IMR-90 (cell line): Measurements from ENCODE around the gene CRTC1. TPM values are rescaled to one million over a fixed set of nuclear protein-coding genes. Genes with fewer than 3 reads are reported as not detected.
A peak's percentile ranks its signal among the peaks of the same experiment; 100 is the strongest.

Source experiments
- ATAC-seq: fragments of 200-7000 bp; cut with Tn5 transposase; 2 replicates; pipeline ENCODE4 v1.9.1; 2020; ENCODE audit warnings: low read depth, mild to moderate bottlenecking, moderate library complexity
- BruUV-seq: library from RNA; stranded (reverse); fragments of 400-500 nt; replicated peaks from 2 replicates; lab custom pipeline; 2021; lab: Mats Ljungman, UMichigan
- CTCF ChIA-PET: fragments of 300-600 bp; formaldehyde crosslinking; extraction: SDS; loops from one replicate; lab custom pipeline; 2021; ENCODE audit warnings: antibody characterized with exemption; lab: Yijun Ruan, JAX
- POLR2A ChIA-PET: fragments of 300-600 bp; sonication (Branson Sonifier 250); formaldehyde crosslinking; loops from one replicate; lab custom pipeline; 2022; ENCODE audit warnings: antibody characterized with exemption; ENCODE audit not compliant: unreplicated experiment; lab: Charles Lee
- DNase-seq: peaks from one replicate; pipeline ENCODE4 v3.0.0; 2013
- H2AFZ ChIP-seq: replicated peaks from 2 replicates; pipeline ENCODE3; 2013; ENCODE audit warnings: low read length, mild to moderate bottlenecking; ENCODE audit not compliant: poor library complexity
- H2AK5ac ChIP-seq: 2 replicates; pipeline ENCODE4 v1.6.1; 2013; ENCODE audit warnings: low read depth, low read length, inconsistent platforms
- H2AK9ac ChIP-seq: replicated peaks from 2 replicates; pipeline ENCODE3; 2013; ENCODE audit warnings: mild to moderate bottlenecking, low read depth, low read length, moderate library complexity; ENCODE audit not compliant: poor library complexity
- H2BK120ac ChIP-seq: 2 replicates; pipeline ENCODE4 v1.6.1; 2013; ENCODE audit warnings: low read depth, low read length, inconsistent platforms
- H2BK15ac ChIP-seq: 3 replicates; pipeline ENCODE4 v1.6.1; 2013; ENCODE audit warnings: low read depth, low read length, inconsistent platforms
- H2BK20ac ChIP-seq: 2 replicates; pipeline ENCODE4 v1.6.1; 2013; ENCODE audit warnings: low read depth, mild to moderate bottlenecking, inconsistent platforms, low read length, moderate library complexity
- H2BK5ac ChIP-seq: 2 replicates; pipeline ENCODE4 v1.6.1; 2013; ENCODE audit warnings: mild to moderate bottlenecking, low read depth, low read length, inconsistent platforms; ENCODE audit not compliant: poor library complexity, severe bottlenecking
- H3K14ac ChIP-seq: replicated peaks from 2 replicates; pipeline ENCODE4 v1.6.1; 2013; ENCODE audit warnings: low read depth, low read length, inconsistent platforms
- H3K18ac ChIP-seq: 2 replicates; pipeline ENCODE4 v1.6.1; 2013; ENCODE audit warnings: low read depth, low read length, control low read depth
- H3K23ac ChIP-seq: 2 replicates; pipeline ENCODE4 v1.6.1; 2013; ENCODE audit warnings: low read depth, low read length, inconsistent platforms
- H3K27ac ChIP-seq: 2 replicates; pipeline ENCODE4 v1.5.1; 2013; ENCODE audit warnings: mild to moderate bottlenecking, control low read depth, low read length; ENCODE audit not compliant: insufficient read depth
- H3K27me3 ChIP-seq: 2 replicates; pipeline ENCODE4 v1.6.1; 2013; ENCODE audit warnings: low read length; ENCODE audit not compliant: control insufficient read depth, insufficient read depth
- H3K36me3 ChIP-seq: 2 replicates; pipeline ENCODE4 v1.6.1; 2013; ENCODE audit warnings: low read length, mixed read lengths; ENCODE audit not compliant: control insufficient read depth, insufficient read depth
- H3K4ac ChIP-seq: 2 replicates; pipeline ENCODE4 v1.6.1; 2013; ENCODE audit warnings: low read depth, low read length, inconsistent platforms
- H3K4me1 ChIP-seq: 2 replicates; pipeline ENCODE4 v1.6.1; 2013; ENCODE audit warnings: low read length, mixed read lengths; ENCODE audit not compliant: control insufficient read depth, insufficient read depth
- H3K4me2 ChIP-seq: 2 replicates; pipeline ENCODE4 v1.6.1; 2013; ENCODE audit warnings: low read depth, mild to moderate bottlenecking, control low read depth, low read length, moderate library complexity
- H3K4me3 ChIP-seq: 2 replicates; pipeline ENCODE4 v1.5.1; 2013; ENCODE audit warnings: low read depth, mild to moderate bottlenecking, control low read depth, low read length, moderate library complexity; ENCODE audit not compliant: insufficient read depth
- H3K56ac ChIP-seq: 2 replicates; pipeline ENCODE4 v1.6.1; 2013; ENCODE audit warnings: low read length, inconsistent platforms; ENCODE audit not compliant: insufficient read depth; ENCODE audit errors: extremely low read depth
- H3K79me1 ChIP-seq, 2 experiments: 2 replicates each; pipeline ENCODE4 v1.6.1; 2013; ENCODE audit warnings: low read length in 2 of 2, inconsistent platforms in 1 of 2, low read depth in 1 of 2
- H3K9ac ChIP-seq: 2 replicates; pipeline ENCODE4 v1.6.1; 2013; ENCODE audit warnings: low read depth, low read length, control low read depth
- H3K9me1 ChIP-seq: 2 replicates; pipeline ENCODE4 v1.6.1; 2013; ENCODE audit warnings: low read length, inconsistent platforms; ENCODE audit not compliant: insufficient read depth
- H3K9me3 ChIP-seq: 2 replicates; pipeline ENCODE4 v1.6.1; 2013; ENCODE audit warnings: low read length; ENCODE audit not compliant: control insufficient read depth, insufficient read depth
- H4K20me1 ChIP-seq: 2 replicates; pipeline ENCODE4 v1.6.1; 2013; ENCODE audit warnings: low read length, inconsistent platforms; ENCODE audit not compliant: insufficient read depth
- H4K5ac ChIP-seq: 2 replicates; pipeline ENCODE4 v1.6.1; 2013; ENCODE audit warnings: mild to moderate bottlenecking, low read depth, low read length, control low read depth
- H4K8ac ChIP-seq, 2 experiments: 2 replicates each; pipeline ENCODE4 v1.6.1; 2013; ENCODE audit warnings: low read depth in 2 of 2, low read length in 2 of 2, control low read depth in 1 of 2, inconsistent platforms in 1 of 2
- H4K91ac ChIP-seq: 2 replicates; pipeline ENCODE4 v1.6.1; 2013; ENCODE audit warnings: low read depth, low read length, inconsistent platforms; ENCODE audit not compliant: insufficient read depth
- BHLHE40 ChIP-seq: fragments of 150-350 bp; IDR thresholded peaks from 2 replicates; pipeline ENCODE4 v1.6.1; 2016; ENCODE audit warnings: mild to moderate bottlenecking, low read depth, low read length
- CEBPB ChIP-seq: IDR thresholded peaks from 2 replicates; pipeline ENCODE4 v1.6.1; 2012; ENCODE audit warnings: low read depth, low read length, improper control_type of control experiment
- CHD1 ChIP-seq: IDR thresholded peaks from 2 replicates; pipeline ENCODE4 v1.6.1; 2012; ENCODE audit warnings: low read depth, low read length, improper control_type of control experiment
- CTCF ChIP-seq: conservative IDR thresholded peaks from 2 replicates; pipeline ENCODE4 v1.5.1; 2012; ENCODE audit warnings: mild to moderate bottlenecking, low read depth, low read length, improper control_type of control experiment
- FOS ChIP-seq: fragments of 150-350 bp; IDR thresholded peaks from 2 replicates; pipeline ENCODE4 v1.6.1; 2016; ENCODE audit warnings: low read depth, low read length
- MAFK ChIP-seq: IDR thresholded peaks from 2 replicates; pipeline ENCODE4 v1.6.1; 2012; ENCODE audit warnings: low read depth, low read length, improper control_type of control experiment
- MAZ ChIP-seq: IDR thresholded peaks from 2 replicates; pipeline ENCODE4 v1.6.1; 2012; ENCODE audit warnings: low read depth, mild to moderate bottlenecking, low read length, improper control_type of control experiment, moderate library complexity, borderline replicate concordance
- MXI1 ChIP-seq: IDR thresholded peaks from 2 replicates; pipeline ENCODE4 v1.6.1; 2012; ENCODE audit warnings: low read depth, mild to moderate bottlenecking, low read length, moderate library complexity, borderline replicate concordance
- NFE2L2 ChIP-seq: fragments of 150-350 bp; IDR thresholded peaks from 2 replicates; pipeline ENCODE4 v1.6.1; 2016; ENCODE audit warnings: low read depth, mild to moderate bottlenecking, low read length
- POLR2A ChIP-seq: IDR thresholded peaks from 2 replicates; pipeline ENCODE4 v1.6.1; 2012; ENCODE audit warnings: mild to moderate bottlenecking, low read depth, low read length
- RAD21 ChIP-seq: IDR thresholded peaks from 2 replicates; pipeline ENCODE4 v1.6.1; 2012; ENCODE audit warnings: low read length, improper control_type of control experiment
- RCOR1 ChIP-seq: IDR thresholded peaks from 2 replicates; pipeline ENCODE4 v1.6.1; 2012; ENCODE audit warnings: mild to moderate bottlenecking, low read length, improper control_type of control experiment; ENCODE audit not compliant: insufficient replicate concordance
- RFX5 ChIP-seq: IDR thresholded peaks from 2 replicates; pipeline ENCODE4 v1.8.0; 2012; ENCODE audit warnings: low read depth, mild to moderate bottlenecking, low read length, moderate library complexity
- SMC3 ChIP-seq: fragments of 150-350 bp; IDR thresholded peaks from 2 replicates; pipeline ENCODE4 v1.6.1; 2016; ENCODE audit warnings: low read depth, mild to moderate bottlenecking, antibody characterized with exemption, low read length, moderate library complexity
- WGBS, 2 experiments: methylation state at CpG; one replicate each; pipeline versions ENCODE4 v1.1.5 to v1.1.7; 2013; ENCODE audit warnings: missing lambda C conversion rate in 2 of 2; ENCODE audit not compliant: insufficient read length in 1 of 2; ENCODE audit errors: extremely low coverage in 2 of 2; 5-methylcytosine and 5-hydroxymethylcytosine counted together
- dilution Hi-C: fragments of 300-500 bp; cut with HindIII; formaldehyde crosslinking; loops from one replicate; pipeline ENCODE4 v1.14.3; 2018; ENCODE audit warnings: low sequenced_read_pairs; ENCODE audit not compliant: unreplicated experiment
- in situ Hi-C: fragments of 300-500 bp; cut with MboI; formaldehyde crosslinking; loops from 3 replicates; pipeline ENCODE4 v1.14.3; 2019; ENCODE audit warnings: low sequenced_read_pairs, inconsistent platforms, mixed read lengths
- intact Hi-C: fragments of 100-400 bp; cut with micrococcal nuclease; formaldehyde crosslinking; loops from 2 replicates; pipeline ENCODE4 v1.10.0; 2022
- polyA plus RNA-seq, 3 experiments: library from polyadenylated mRNA; depleted of rRNA; stranded (reverse); fragments of >200 nt; gene quantifications; 2 replicates each; pipeline ENCODE4 v1.2.3, GENCODE V29; 2012; ENCODE audit warnings: low replicate concordance in 1 of 3
- total RNA-seq: library from RNA; depleted of rRNA; stranded (reverse); fragments of >200 nt; gene quantifications from 2 replicates; pipeline ENCODE4 v1.2.3, GENCODE V29; 2012
- TF ChIP-seq, protein P1 (sequence below): fragments of 150-350 bp; IDR thresholded peaks from 2 replicates; pipeline ENCODE4 v1.6.1; 2016; ENCODE audit warnings: low read depth, mild to moderate bottlenecking, low read length, moderate library complexity, borderline replicate concordance
- TF ChIP-seq, protein P2 (sequence below): fragments of 150-350 bp; IDR thresholded peaks from 2 replicates; pipeline ENCODE4 v1.6.1; 2017; ENCODE audit warnings: mild to moderate bottlenecking, antibody characterized with exemption, low read length, low read depth

Gene CRTC1
- total and polyA plus RNA-seq, 2 of the 4 experiments (the other 2 are of a cell fraction) = 0.18 to 5.7 TPM

DNA sequence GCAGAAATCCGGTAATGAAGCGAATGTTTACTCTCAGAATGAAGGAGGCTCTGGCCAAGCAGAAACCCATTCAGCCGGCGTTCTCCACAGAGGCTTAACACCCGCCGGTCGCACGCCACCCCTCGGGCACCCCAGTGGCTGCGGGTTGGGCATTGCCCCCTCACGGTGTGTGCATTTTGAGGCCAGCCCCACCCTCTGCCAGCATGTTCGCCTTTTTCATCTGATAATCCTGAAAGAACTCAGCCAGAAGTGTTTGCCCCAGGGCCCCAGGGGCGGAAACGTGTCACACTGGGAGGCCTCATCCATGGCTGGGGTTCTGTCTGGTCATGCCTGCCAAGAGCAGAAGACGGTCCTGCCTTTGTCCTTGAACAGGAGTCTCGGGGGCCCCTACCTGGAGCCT is 73.4 kb downstream of the CRTC1 start:
- H3K18ac ChIP-seq = no peak overlapping the region
- H3K4me3 ChIP-seq = no peak overlapping the region
- no peaks in the 10 kb centered on the region for H3K9me1 ChIP-seq
- DNase-seq = no peak
- TF ChIP-seq FOS (no peak), POLR2A (no peak), RAD21 (no peak), MAFK (no peak), CTCF (no peak), MAZ (no peak), CHD1 (no peak), NFE2L2 (no peak), RCOR1 (no peak), BHLHE40 (no peak), CEBPB (no peak), RFX5 (no peak), SMC3 (no peak), MXI1 (no peak)
- TF ChIP-seq, protein P1, sequence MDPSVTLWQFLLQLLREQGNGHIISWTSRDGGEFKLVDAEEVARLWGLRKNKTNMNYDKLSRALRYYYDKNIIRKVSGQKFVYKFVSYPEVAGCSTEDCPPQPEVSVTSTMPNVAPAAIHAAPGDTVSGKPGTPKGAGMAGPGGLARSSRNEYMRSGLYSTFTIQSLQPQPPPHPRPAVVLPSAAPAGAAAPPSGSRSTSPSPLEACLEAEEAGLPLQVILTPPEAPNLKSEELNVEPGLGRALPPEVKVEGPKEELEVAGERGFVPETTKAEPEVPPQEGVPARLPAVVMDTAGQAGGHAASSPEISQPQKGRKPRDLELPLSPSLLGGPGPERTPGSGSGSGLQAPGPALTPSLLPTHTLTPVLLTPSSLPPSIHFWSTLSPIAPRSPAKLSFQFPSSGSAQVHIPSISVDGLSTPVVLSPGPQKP = no peak
- TF ChIP-seq, protein P2, sequence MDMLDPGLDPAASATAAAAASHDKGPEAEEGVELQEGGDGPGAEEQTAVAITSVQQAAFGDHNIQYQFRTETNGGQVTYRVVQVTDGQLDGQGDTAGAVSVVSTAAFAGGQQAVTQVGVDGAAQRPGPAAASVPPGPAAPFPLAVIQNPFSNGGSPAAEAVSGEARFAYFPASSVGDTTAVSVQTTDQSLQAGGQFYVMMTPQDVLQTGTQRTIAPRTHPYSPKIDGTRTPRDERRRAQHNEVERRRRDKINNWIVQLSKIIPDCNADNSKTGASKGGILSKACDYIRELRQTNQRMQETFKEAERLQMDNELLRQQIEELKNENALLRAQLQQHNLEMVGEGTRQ = no peak
- ChIA-PET POLR2A (no interaction called here), CTCF (no interaction called here)
- no peak overlapping the region for H4K5ac ChIP-seq
- peak overlapping the region; percentile 55 for H2AK9ac ChIP-seq
- no peak overlapping the region for H2AFZ ChIP-seq
- H4K91ac ChIP-seq = no peak overlapping the region
- no peaks in the 10 kb centered on the region for H3K4me1 ChIP-seq
- no peak overlapping the region for H3K56ac ChIP-seq
- H3K4ac ChIP-seq = no peak overlapping the region
- no peak overlapping the region for H3K4me2 ChIP-seq
- H3K9me3 ChIP-seq = no peaks in the 10 kb centered on the region
- H3K23ac ChIP-seq = no peak overlapping the region
- in situ Hi-C loops = no loop called here
- H2BK5ac ChIP-seq = no peak overlapping the region
- H3K27ac ChIP-seq = no peak overlapping the region
- H3K27me3 ChIP-seq = no peaks in the 10 kb centered on the region
- dilution Hi-C loops = no loop called here
- H3K9ac ChIP-seq = no peak overlapping the region
- no peak overlapping the region for H2BK20ac ChIP-seq
- H4K20me1 ChIP-seq = no peaks in the 10 kb centered on the region
- intact Hi-C loops = no loop called here
- H2AK5ac ChIP-seq = no peak overlapping the region
- H2BK15ac ChIP-seq = no peak overlapping the region
- H3K36me3 ChIP-seq = peaks cover 4% of the 10 kb centered on the region; the same call in 1 of the 2 replicates
- no peaks in the 10 kb centered on the region for H3K79me1 ChIP-seq
- 90% methylated on average over 15 of the region's 16 CpGs; no CpG with 5 or more reads in 1 of the 2 experiments for WGBS, 2 experiments
- H3K14ac ChIP-seq = no peak overlapping the region
- BruUV-seq = no TSS peak
- no peak for ATAC-seq
- no peak overlapping the region for H4K8ac ChIP-seq
- no peak overlapping the region for H2BK120ac ChIP-seq
